SK-N-SH (cell line): ENCODE results near the gene CACUL1. TPM values are rescaled to one million over a fixed set of nuclear protein-coding genes. Genes with fewer than 3 reads are reported as not detected.

Experiments used
- CTCF ChIA-PET: fragments of 300-600, 350-600 bp; formaldehyde crosslinking; extraction: SDS; loops from one replicate; lab custom pipeline; 2021; lab: Yijun Ruan, JAX
- POLR2A ChIA-PET: fragments of 350-600 bp; sonication (Branson Sonifier 250); formaldehyde crosslinking; extraction: SDS; loops from one replicate; lab custom pipeline; 2020; ENCODE audit warnings: antibody characterized with exemption, inconsistent platforms; lab: Yijun Ruan, JAX
- DNase-seq: peaks from one replicate; pipeline ENCODE4 v3.0.0; 2012
- H2AFZ ChIP-seq: fragments of 200-600 bp; sonication (generic); 2 replicates; pipeline ENCODE4 v1.8.1; 2016; ENCODE audit warnings: antibody characterized with exemption, mild to moderate bottlenecking, low read depth
- H3F3A ChIP-seq: fragments of 200-600 bp; sonication (generic); replicated peaks from 2 replicates; pipeline ENCODE3; 2016; ENCODE audit warnings: antibody characterized with exemption, mild to moderate bottlenecking; ENCODE audit not compliant: insufficient read depth
- H3K27ac ChIP-seq, 2 experiments: fragments of 200-500 bp in 1 of 2; fragments of 200-600 bp in 1 of 2; sonication (Bioruptor generic) in 1 of 2; sonication (generic), shearing (Covaris generic) in 1 of 2; 2 replicates each; pipeline versions ENCODE4 v1.5.1 to v1.6.1; 2014 to 2016; ENCODE audit warnings: low read depth in 2 of 2, inconsistent platforms in 1 of 2, low read length in 1 of 2, mild to moderate bottlenecking in 1 of 2, mixed read lengths in 1 of 2
- H3K27me3 ChIP-seq: fragments of 200-600 bp; sonication (generic), shearing (Covaris generic); 2 replicates; pipeline ENCODE4 v1.6.1; 2016; ENCODE audit warnings: mixed run types; ENCODE audit not compliant: insufficient read depth
- H3K36me3 ChIP-seq, 2 experiments: fragments of 200-500 bp in 1 of 2; fragments of 200-600 bp in 1 of 2; sonication (Bioruptor generic) in 1 of 2; sonication (generic) in 1 of 2; replicated peaks in 1 of 2; 2 replicates each; pipeline versions ENCODE3 to v1.5.1; 2014 to 2016; ENCODE audit warnings: low read length in 1 of 2, mild to moderate bottlenecking in 1 of 2; ENCODE audit not compliant: insufficient read depth in 2 of 2, control insufficient read depth in 1 of 2
- H3K4me1 ChIP-seq, 2 experiments: fragments of 200-500 bp in 1 of 2; fragments of 200-600 bp in 1 of 2; sonication (Bioruptor generic) in 1 of 2; sonication (generic), shearing (Covaris generic) in 1 of 2; 2 replicates each; pipeline versions ENCODE4 v1.5.1 to v1.6.1; 2014 to 2016; ENCODE audit warnings: low read depth in 1 of 2, low read length in 1 of 2, mixed run types in 1 of 2; ENCODE audit not compliant: insufficient read depth in 2 of 2, control insufficient read depth in 1 of 2
- H3K4me2 ChIP-seq: fragments of 200-600 bp; sonication (generic), shearing (Covaris generic); 2 replicates; pipeline ENCODE4 v1.6.1; 2017; ENCODE audit warnings: mixed run types
- H3K4me3 ChIP-seq, 2 experiments: fragments of 200-500 bp in 1 of 2; fragments of 200-600 bp in 1 of 2; sonication (Bioruptor generic) in 1 of 2; sonication (generic), shearing (Covaris generic) in 1 of 2; 2 replicates each; pipeline versions ENCODE4 v1.5.1 to v1.8.1; 2014 to 2016; ENCODE audit warnings: low read depth in 2 of 2, inconsistent platforms in 1 of 2, low read length in 1 of 2, mild to moderate bottlenecking in 1 of 2, mixed read lengths in 1 of 2, moderate library complexity in 1 of 2
- H3K79me2 ChIP-seq: fragments of 200-600 bp; sonication (generic); 2 replicates; pipeline ENCODE4 v1.8.1; 2017; ENCODE audit warnings: mild to moderate bottlenecking; ENCODE audit not compliant: insufficient read depth
- H3K9ac ChIP-seq: fragments of 200-600 bp; sonication (generic); 2 replicates; pipeline ENCODE4 v1.6.1; 2017; ENCODE audit warnings: mixed run types
- H3K9me2 ChIP-seq: fragments of 200-600 bp; sonication (generic); 2 replicates; pipeline ENCODE4 v1.6.1; 2017; ENCODE audit warnings: mixed run types
- H3K9me3 ChIP-seq: fragments of 200-600 bp; sonication (generic); 2 replicates; pipeline ENCODE4 v1.6.1; 2017; ENCODE audit warnings: mixed run types, mild to moderate bottlenecking, moderate library complexity
- H4K20me1 ChIP-seq: fragments of 200-600 bp; sonication (generic); 2 replicates; pipeline ENCODE4 v1.6.1; 2017; ENCODE audit warnings: mild to moderate bottlenecking, mixed run types; ENCODE audit not compliant: insufficient read depth
- FOXJ3 ChIP-seq: sonication (generic); formaldehyde crosslinking; IDR thresholded peaks from 2 replicates; pipeline ENCODE4 v1.5.1; 2020; ENCODE audit warnings: mild to moderate bottlenecking, missing genetic modification reagents
- JUND ChIP-seq: IDR thresholded peaks from 2 replicates; pipeline ENCODE4 v1.4.0; 2012
- RFX5 ChIP-seq: IDR thresholded peaks from 2 replicates; pipeline ENCODE4 v1.6.1; 2012; ENCODE audit warnings: mild to moderate bottlenecking, improper control_type of control experiment, low read length
- SIN3A ChIP-seq: IDR thresholded peaks from 2 replicates; pipeline ENCODE4 v1.6.1; 2012; ENCODE audit warnings: low read depth, mild to moderate bottlenecking, low read length, moderate library complexity, borderline replicate concordance
- TEAD4 ChIP-seq: IDR thresholded peaks from 2 replicates; pipeline ENCODE4 v1.4.0; 2012; ENCODE audit warnings: mild to moderate bottlenecking, borderline replicate concordance; ENCODE audit not compliant: insufficient read depth
- WGBS: methylation state at CpG from one replicate; pipeline ENCODE4 v1.1.6; 2017; ENCODE audit warnings: low lambda C conversion rate; 5-methylcytosine and 5-hydroxymethylcytosine counted together
- polyA plus RNA-seq, 3 experiments: library from polyadenylated mRNA; depleted of rRNA; stranded (reverse); fragments of >200 nt; gene quantifications; 2 replicates each; pipeline ENCODE4 v1.2.3, GENCODE V29; 2012
- TF ChIP-seq, protein P1 (sequence below): IDR thresholded peaks from 2 replicates; pipeline ENCODE4 v1.6.1; 2012; ENCODE audit warnings: mild to moderate bottlenecking, low read depth, low read length, moderate library complexity
- TF ChIP-seq, protein P2 (sequence below): fragments of 150-350 bp; IDR thresholded peaks from 2 replicates; pipeline ENCODE4 v1.6.1; 2017; ENCODE audit warnings: antibody characterized with exemption, low read length, low read depth, borderline replicate concordance
- TF ChIP-seq, protein P3 (sequence below): fragments of 200-600 bp; sonication (generic); IDR thresholded peaks from 2 replicates; pipeline ENCODE4 v1.6.1; 2017; ENCODE audit warnings: antibody characterized with exemption, mild to moderate bottlenecking, moderate library complexity

CACUL1 gene
- polyA plus RNA-seq, 1 of the 3 experiments (the other 2 are of a cell fraction) = 2.6 TPM

DNA sequence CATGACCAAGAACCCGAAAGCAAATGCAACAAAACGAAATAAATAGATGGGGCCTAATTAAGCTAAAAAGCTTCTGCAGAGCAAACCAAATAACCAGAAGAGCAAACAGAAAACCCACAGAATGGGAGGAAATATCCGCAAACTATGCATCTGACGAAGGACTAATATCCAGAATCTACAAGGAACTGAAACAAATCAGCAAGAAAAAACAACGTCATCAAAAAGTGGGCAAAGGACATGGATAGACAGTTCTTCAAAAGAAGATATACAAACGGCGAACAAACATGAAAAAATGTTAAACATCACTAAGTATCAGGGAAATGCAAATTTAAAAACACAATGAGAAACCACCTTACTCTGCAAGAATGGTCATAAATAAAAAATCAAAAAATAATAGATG is 35.3 kb upstream of the CACUL1 start (continued):
- TF ChIP-seq, protein P1, sequence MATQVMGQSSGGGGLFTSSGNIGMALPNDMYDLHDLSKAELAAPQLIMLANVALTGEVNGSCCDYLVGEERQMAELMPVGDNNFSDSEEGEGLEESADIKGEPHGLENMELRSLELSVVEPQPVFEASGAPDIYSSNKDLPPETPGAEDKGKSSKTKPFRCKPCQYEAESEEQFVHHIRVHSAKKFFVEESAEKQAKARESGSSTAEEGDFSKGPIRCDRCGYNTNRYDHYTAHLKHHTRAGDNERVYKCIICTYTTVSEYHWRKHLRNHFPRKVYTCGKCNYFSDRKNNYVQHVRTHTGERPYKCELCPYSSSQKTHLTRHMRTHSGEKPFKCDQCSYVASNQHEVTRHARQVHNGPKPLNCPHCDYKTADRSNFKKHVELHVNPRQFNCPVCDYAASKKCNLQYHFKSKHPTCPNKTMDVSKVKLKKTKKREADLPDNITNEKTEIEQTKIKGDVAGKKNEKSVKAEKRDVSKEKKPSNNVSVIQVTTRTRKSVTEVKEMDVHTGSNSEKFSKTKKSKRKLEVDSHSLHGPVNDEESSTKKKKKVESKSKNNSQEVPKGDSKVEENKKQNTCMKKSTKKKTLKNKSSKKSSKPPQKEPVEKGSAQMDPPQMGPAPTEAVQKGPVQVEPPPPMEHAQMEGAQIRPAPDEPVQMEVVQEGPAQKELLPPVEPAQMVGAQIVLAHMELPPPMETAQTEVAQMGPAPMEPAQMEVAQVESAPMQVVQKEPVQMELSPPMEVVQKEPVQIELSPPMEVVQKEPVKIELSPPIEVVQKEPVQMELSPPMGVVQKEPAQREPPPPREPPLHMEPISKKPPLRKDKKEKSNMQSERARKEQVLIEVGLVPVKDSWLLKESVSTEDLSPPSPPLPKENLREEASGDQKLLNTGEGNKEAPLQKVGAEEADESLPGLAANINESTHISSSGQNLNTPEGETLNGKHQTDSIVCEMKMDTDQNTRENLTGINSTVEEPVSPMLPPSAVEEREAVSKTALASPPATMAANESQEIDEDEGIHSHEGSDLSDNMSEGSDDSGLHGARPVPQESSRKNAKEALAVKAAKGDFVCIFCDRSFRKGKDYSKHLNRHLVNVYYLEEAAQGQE = no peak
- no peak for TF ChIP-seq RFX5

DNA sequence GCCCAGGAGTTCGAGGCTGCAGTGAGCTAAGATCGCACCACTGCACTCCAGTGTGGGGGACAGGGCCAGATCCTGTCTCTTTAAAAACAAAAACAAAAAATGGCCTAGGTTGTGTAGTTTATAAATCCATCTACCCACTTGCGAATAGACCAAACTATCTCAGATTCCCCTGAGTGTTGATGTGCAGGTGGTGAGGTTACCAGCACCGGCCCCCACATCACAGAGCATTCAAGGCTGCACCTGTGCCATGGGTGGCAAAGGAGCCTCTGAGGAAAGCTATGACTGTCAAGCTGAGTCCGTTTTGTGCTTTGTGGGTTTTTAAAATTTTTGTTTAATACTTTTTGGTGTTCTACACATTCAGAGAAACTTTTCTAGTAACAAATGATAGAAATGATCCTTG is 30.8 kb upstream of the CACUL1 start:
- Histone ChIP-seq H2AFZ (no peak overlapping the region), H3K79me2 (no peaks in the 10 kb centered on the region), H3K9me3 (no peaks in the 10 kb centered on the region), H3K9me2 (no peaks in the 10 kb centered on the region), H3K36me3 (no peaks in the 10 kb centered on the region), H3K4me1 (peaks cover 0 to 6% of the 10 kb centered on the region in 2 experiments; a peak in 1 of 4 replicates), H3K27me3 (no peaks in the 10 kb centered on the region), H4K20me1 (no peaks in the 10 kb centered on the region), H3K27ac (no peak overlapping the region), H3F3A (no peaks in the 10 kb centered on the region), H3K4me2 (no peak overlapping the region), H3K9ac (no peak overlapping the region), H3K4me3 (no peak overlapping the region)
- POLR2A ChIA-PET = no interaction called here
- TF ChIP-seq, protein P2, sequence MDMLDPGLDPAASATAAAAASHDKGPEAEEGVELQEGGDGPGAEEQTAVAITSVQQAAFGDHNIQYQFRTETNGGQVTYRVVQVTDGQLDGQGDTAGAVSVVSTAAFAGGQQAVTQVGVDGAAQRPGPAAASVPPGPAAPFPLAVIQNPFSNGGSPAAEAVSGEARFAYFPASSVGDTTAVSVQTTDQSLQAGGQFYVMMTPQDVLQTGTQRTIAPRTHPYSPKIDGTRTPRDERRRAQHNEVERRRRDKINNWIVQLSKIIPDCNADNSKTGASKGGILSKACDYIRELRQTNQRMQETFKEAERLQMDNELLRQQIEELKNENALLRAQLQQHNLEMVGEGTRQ = no peak
- TF ChIP-seq SIN3A (no peak), FOXJ3 (no peak), TEAD4 (no peak), JUND (no peak)
- TF ChIP-seq, protein P3, sequence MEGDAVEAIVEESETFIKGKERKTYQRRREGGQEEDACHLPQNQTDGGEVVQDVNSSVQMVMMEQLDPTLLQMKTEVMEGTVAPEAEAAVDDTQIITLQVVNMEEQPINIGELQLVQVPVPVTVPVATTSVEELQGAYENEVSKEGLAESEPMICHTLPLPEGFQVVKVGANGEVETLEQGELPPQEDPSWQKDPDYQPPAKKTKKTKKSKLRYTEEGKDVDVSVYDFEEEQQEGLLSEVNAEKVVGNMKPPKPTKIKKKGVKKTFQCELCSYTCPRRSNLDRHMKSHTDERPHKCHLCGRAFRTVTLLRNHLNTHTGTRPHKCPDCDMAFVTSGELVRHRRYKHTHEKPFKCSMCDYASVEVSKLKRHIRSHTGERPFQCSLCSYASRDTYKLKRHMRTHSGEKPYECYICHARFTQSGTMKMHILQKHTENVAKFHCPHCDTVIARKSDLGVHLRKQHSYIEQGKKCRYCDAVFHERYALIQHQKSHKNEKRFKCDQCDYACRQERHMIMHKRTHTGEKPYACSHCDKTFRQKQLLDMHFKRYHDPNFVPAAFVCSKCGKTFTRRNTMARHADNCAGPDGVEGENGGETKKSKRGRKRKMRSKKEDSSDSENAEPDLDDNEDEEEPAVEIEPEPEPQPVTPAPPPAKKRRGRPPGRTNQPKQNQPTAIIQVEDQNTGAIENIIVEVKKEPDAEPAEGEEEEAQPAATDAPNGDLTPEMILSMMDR = no peak
- DNase-seq = no peak
- CTCF ChIA-PET = interaction anchor here (1.3 kb wide), 1 partner anchor 18 kb away, joined by 3 read pairs; no protein-coding TSS in a partner anchor
- WGBS = 53% methylated on average over 5 of the region's 5 CpGs
